NT2/D1 (cell line): ENCODE data around the gene AZIN2.

Experiments used
- YY1 ChIP-seq: IDR thresholded peaks from 2 replicates; pipeline ENCODE4 v1.6.1; 2011; ENCODE audit not compliant: insufficient read length, insufficient read depth
- ZNF274 ChIP-seq: IDR thresholded peaks from 2 replicates; pipeline ENCODE4 v1.6.1; 2011; ENCODE audit warnings: mild to moderate bottlenecking, low read depth, low read length

DNA sequence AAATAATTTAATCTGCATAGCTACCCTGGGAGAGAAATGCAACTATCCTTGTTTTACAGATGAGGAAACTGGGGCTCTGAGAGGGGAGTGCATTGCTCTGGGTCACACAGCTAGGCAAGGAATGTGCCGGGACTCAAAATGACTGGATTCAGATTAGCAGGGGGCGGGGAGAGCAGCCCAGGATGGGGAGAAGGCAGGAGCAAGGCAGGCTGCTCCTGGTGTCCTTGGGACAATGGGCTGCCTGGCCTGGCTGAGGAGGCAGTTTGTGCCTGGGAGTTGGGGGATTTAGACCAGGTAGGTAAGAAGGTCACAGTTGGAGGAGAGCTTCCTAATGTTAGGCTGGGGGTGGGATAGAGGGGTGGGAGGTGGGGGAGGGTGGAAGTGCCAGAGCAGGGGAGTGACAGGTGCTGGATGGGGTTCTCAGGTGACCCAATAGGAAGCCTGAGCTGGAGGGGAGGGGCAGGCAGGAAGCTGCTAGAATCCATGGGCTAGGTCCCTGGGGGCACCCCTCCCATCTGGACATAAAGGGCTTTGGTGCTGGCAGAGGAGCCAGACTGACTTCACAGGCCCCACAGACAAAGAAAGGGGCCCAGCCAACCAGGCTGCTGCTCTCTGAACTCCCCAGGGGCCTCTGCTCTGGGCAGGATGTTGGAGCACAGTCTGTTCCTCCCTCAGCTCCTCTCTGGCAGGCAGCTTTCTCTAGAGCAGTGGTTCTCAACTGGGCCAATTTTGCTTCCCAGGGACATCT, 71.9 kb downstream of the AZIN2 start:
- TF ChIP-seq YY1 (peak; percentile 9), ZNF274 (no peak)
